Thyroid gland (tissue), 4 donors: ENCODE data around the gene ZNF474.

ENCODE experiments used
- CTCF ChIP-seq, 6 experiments: fragments of 200-600 bp in 3 of 6; fragments of 450-650 bp in 3 of 6; sonication (generic) in 3 of 6; IDR thresholded peaks; one replicate each; pipeline ENCODE4 v1.5.1; 2016 to 2019; ENCODE audit warnings: antibody characterized with exemption in 6 of 6, mild to moderate bottlenecking in 2 of 6, inconsistent platforms in 1 of 6, moderate library complexity in 1 of 6
- POLR2A ChIP-seq, 2 donors: fragments of 450-650 bp; IDR thresholded peaks; one replicate each; pipeline ENCODE4 v1.6.1; 2017; ENCODE audit warnings: antibody characterized with exemption in 2 of 2, mild to moderate bottlenecking in 2 of 2, moderate library complexity in 1 of 2

GRCh38 chr5:122182491-122182921, 53.2 kb downstream of the ZNF474 start:
- no peak for TF ChIP-seq CTCF (IDR thresholded peaks at IDR 0.05)
- no peak for TF ChIP-seq POLR2A (IDR thresholded peaks at IDR 0.05)
